ENCODE data around the gene GPR78.

Gene GPR78

DNA sequence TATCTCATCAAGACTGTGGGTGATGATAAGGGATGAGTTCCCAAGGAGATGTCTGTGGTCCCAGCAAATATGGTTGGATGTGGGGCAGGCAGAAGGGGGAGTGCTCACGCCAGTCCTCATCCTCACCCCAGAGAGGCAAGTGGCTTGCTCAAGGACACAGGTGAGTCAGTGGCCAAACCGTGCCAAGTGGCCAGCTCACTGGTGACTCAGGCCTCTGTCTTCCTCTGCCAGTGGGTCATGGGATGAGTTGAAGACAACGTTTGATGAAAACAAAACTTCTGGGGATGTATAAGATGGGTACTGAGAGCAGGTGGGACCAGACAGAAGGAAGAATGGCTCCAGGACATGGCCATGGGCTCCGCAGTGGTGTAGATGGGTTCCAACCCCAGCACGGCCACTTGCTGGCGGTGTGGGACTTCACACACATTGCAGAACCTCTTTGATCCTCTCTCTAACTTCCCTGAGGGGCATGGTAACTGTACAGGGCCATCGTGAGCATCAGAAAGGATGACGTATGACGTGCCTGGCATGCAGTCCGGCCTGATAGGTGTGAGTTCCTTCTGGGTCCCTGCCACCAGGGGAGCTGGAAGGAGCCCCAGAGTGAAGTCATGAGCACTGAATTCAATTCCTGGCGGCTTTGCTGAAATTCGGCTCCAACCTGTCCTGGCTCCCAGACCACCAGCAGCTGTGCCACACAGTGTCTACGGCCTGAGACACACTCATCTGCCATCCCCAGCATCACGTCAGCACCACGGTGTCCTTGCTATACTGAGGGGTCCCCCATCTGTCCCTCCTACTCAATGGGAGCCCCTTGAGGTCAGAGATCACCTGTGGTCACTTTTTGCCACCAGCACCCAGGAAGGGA, 41.3 kb upstream of the GPR78 start:
- no CpG with 5 or more reads among the region's 15 CpGs for WGBS (ENCODE audit: extremely low coverage, insufficient coverage, insufficient read length)
- Histone ChIP-seq H3K79me2 (ENCODE audit: control insufficient read depth, insufficient read depth, low read length, poor library complexity) (peaks cover 3% of the 10 kb centered on the region), H2AFZ (ENCODE audit: insufficient read depth, low read length, poor library complexity) (no peak overlapping the region)

DNA sequence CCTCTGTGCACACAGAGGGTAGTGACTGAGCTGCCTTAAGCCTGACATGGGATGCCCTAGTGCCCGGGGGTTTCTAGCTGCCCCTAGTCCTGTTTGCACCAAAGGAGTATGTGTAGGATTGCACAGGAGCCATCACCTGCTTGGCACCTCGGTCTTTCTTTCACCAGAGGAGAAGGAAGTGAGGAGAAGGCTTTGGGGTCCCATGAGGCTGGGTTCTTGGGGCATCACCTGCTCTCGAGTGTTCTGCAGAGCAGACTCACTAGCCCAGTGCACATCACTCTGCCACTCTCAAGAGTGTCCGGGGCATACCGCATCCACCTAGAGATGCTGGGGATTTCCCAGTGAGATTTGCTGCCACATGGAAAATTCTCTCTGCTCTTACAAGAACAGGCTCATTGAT, 40.5 kb upstream of the GPR78 start:
- H3K4me3 ChIP-seq (ENCODE audit: low read depth, low read length) = no peak overlapping the region

More for the DNA sequence above, 41.3 kb upstream of the GPR78 start:
- no peak overlapping the region for H2BK5ac ChIP-seq (ENCODE audit: low read depth, low read length, poor library complexity)
- no peaks in the 10 kb centered on the region for H3K27me3 ChIP-seq (ENCODE audit: insufficient read depth, low read length)
- peak overlapping the region; percentile 90 for H2AK5ac ChIP-seq (ENCODE audit: low read length)
- no peaks in the 10 kb centered on the region for H3K36me3 ChIP-seq (ENCODE audit: control insufficient read depth in 1 of 2, insufficient read depth in 2 of 2, low read length in 2 of 2)
- H3K23ac ChIP-seq (ENCODE audit: low read length) = no peak overlapping the region
- H3K4me1 ChIP-seq (ENCODE audit: control insufficient read depth in 1 of 2, insufficient read depth in 2 of 2, low read length in 2 of 2) = peaks cover 35 to 38% of the 10 kb centered on the region in 2 experiments
- peak overlapping the region; percentile 64 for H4K91ac ChIP-seq (ENCODE audit: low read depth, low read length)
- peak overlapping the region; percentile 22 for H3K14ac ChIP-seq (ENCODE audit: low read length)
- H4K12ac ChIP-seq (ENCODE audit: low read depth, low read length) = no peak overlapping the region
- H4K8ac ChIP-seq (ENCODE audit: low read depth, low read length) = no peak overlapping the region
- no peak overlapping the region for H3K27ac ChIP-seq (ENCODE audit: low read depth, low read length)
- no peak overlapping the region for H3K4me3 ChIP-seq (ENCODE audit: low read depth, low read length)
- H2BK12ac ChIP-seq (ENCODE audit: low read length) = peak overlapping the region; percentile 55
- peak; percentile 95 to 97 for DNase-seq
- H2BK120ac ChIP-seq (ENCODE audit: insufficient read depth, low read length, poor library complexity) = peak overlapping the region; percentile 64
- no peak overlapping the region for H3K4me2 ChIP-seq (ENCODE audit: low read length)
- no peak overlapping the region for H3K4ac ChIP-seq (ENCODE audit: low read depth, low read length)
- no peak overlapping the region for H3K9ac ChIP-seq (ENCODE audit: low read length)
- no peak overlapping the region for H3K18ac ChIP-seq (ENCODE audit: low read length)
- H3K9me3 ChIP-seq (ENCODE audit: insufficient read depth, low read depth, low read length) = no peaks in the 10 kb centered on the region
- peaks cover 45% of the 10 kb centered on the region for H3K79me1 ChIP-seq (ENCODE audit: low read length)

DNA sequence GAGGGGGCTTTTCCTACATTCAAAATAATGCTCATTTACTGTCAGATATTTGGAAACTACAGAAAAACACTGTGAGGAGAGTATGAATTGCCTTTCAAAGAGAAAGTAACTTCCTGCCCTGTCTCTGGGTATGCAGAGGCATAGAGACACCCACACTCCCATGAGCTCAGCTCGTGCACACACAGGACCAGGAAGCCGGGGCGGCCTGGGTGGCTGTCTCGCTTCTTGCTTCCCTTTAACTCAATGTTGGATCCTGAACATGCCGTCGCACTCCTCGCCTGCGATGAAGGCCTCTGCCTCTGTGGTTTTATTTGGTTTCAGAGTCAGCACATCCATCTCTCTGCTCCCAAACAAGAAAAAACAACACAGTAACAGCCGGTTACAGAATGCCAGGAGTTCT, 40.1 kb upstream of the GPR78 start:
- Histone ChIP-seq H3K14ac (ENCODE audit: low read length) (no peak overlapping the region), H4K12ac (ENCODE audit: low read depth, low read length) (no peak overlapping the region), H2AK5ac (ENCODE audit: low read length) (no peak overlapping the region), H3K27ac (ENCODE audit: low read depth, low read length) (no peak overlapping the region), H3K4me2 (ENCODE audit: low read length) (no peak overlapping the region), H3K23ac (ENCODE audit: low read length) (no peak overlapping the region), H3K9me3 (ENCODE audit: insufficient read depth, low read depth, low read length) (no peaks in the 10 kb centered on the region), H3K79me1 (ENCODE audit: low read length) (peaks cover 42% of the 10 kb centered on the region), H3K27me3 (ENCODE audit: insufficient read depth, low read length) (no peaks in the 10 kb centered on the region), H3K4me1 (ENCODE audit: control insufficient read depth in 1 of 2, insufficient read depth in 2 of 2, low read length in 2 of 2) (peaks cover 37 to 39% of the 10 kb centered on the region in 2 experiments), H3K9ac (ENCODE audit: low read length) (no peak overlapping the region), H3K4ac (ENCODE audit: low read depth, low read length) (no peak overlapping the region), H2BK5ac (ENCODE audit: low read depth, low read length, poor library complexity) (no peak overlapping the region), H3K79me2 (ENCODE audit: control insufficient read depth, insufficient read depth, low read length, poor library complexity) (peaks cover 2% of the 10 kb centered on the region), H3K18ac (ENCODE audit: low read length) (no peak overlapping the region), H4K8ac (ENCODE audit: low read depth, low read length) (no peak overlapping the region), H2AFZ (ENCODE audit: insufficient read depth, low read length, poor library complexity) (no peak overlapping the region), H2BK12ac (ENCODE audit: low read length) (no peak overlapping the region), H3K36me3 (ENCODE audit: control insufficient read depth in 1 of 2, insufficient read depth in 2 of 2, low read length in 2 of 2) (no peaks in the 10 kb centered on the region), H4K91ac (ENCODE audit: low read depth, low read length) (no peak overlapping the region), H3K4me3 (ENCODE audit: low read depth, low read length) (no peak overlapping the region), H2BK120ac (ENCODE audit: insufficient read depth, low read length, poor library complexity) (no peak overlapping the region)
- DNase-seq = no peak
- WGBS (ENCODE audit: extremely low coverage, insufficient coverage, insufficient read length) = no CpG with 5 or more reads among the region's 9 CpGs

More for the DNA sequence above, 40.5 kb upstream of the GPR78 start:
- H3K14ac ChIP-seq (ENCODE audit: low read length) = peak overlapping the region; percentile 22
- H3K36me3 ChIP-seq (ENCODE audit: control insufficient read depth in 1 of 2, insufficient read depth in 2 of 2, low read length in 2 of 2) = no peaks in the 10 kb centered on the region
- no peak overlapping the region for H3K4me2 ChIP-seq (ENCODE audit: low read length)
- H2BK12ac ChIP-seq (ENCODE audit: low read length) = no peak overlapping the region
- no peak overlapping the region for H3K4ac ChIP-seq (ENCODE audit: low read depth, low read length)
- H4K91ac ChIP-seq (ENCODE audit: low read depth, low read length) = peak overlapping the region; percentile 64
- no peak overlapping the region for H2BK5ac ChIP-seq (ENCODE audit: low read depth, low read length, poor library complexity)
- H3K27ac ChIP-seq (ENCODE audit: low read depth, low read length) = no peak overlapping the region
- no CpG with 5 or more reads among the region's 5 CpGs for WGBS (ENCODE audit: extremely low coverage, insufficient coverage, insufficient read length)
- peaks cover 36 to 39% of the 10 kb centered on the region in 2 experiments for H3K4me1 ChIP-seq (ENCODE audit: control insufficient read depth in 1 of 2, insufficient read depth in 2 of 2, low read length in 2 of 2)
- H3K18ac ChIP-seq (ENCODE audit: low read length) = no peak overlapping the region
- peaks cover 2% of the 10 kb centered on the region for H3K79me2 ChIP-seq (ENCODE audit: control insufficient read depth, insufficient read depth, low read length, poor library complexity)
- H3K9me3 ChIP-seq (ENCODE audit: insufficient read depth, low read depth, low read length) = no peaks in the 10 kb centered on the region
- H4K12ac ChIP-seq (ENCODE audit: low read depth, low read length) = no peak overlapping the region
- H3K27me3 ChIP-seq (ENCODE audit: insufficient read depth, low read length) = no peaks in the 10 kb centered on the region
- no peak for DNase-seq
- H2AFZ ChIP-seq (ENCODE audit: insufficient read depth, low read length, poor library complexity) = no peak overlapping the region
- no peak overlapping the region for H2BK120ac ChIP-seq (ENCODE audit: insufficient read depth, low read length, poor library complexity)
- no peak overlapping the region for H3K9ac ChIP-seq (ENCODE audit: low read length)
- no peak overlapping the region for H4K8ac ChIP-seq (ENCODE audit: low read depth, low read length)
- H2AK5ac ChIP-seq (ENCODE audit: low read length) = peak overlapping the region; percentile 46
- H3K79me1 ChIP-seq (ENCODE audit: low read length) = peaks cover 42% of the 10 kb centered on the region
- no peak overlapping the region for H3K23ac ChIP-seq (ENCODE audit: low read length)

DNA sequence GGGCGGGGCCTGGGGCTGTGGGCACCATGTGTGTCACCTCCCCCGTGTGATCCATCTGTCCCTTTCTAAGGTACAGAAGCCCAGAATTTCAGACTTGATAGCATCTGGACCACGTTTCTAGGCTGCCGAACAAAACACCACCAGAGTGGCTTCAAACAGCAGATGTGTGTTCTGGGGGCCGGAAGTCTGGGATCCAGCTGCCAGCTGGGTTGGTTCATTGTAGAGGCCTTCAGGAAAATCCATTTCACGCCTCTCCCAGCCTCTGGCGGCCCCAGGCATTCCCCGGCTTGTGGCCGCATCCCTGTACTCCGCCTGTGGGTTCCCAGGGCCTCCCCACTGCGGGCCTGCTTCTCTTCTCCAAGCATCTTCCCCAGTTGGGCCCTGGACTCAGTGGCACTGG, 39.6 kb upstream of the GPR78 start:
- no peak overlapping the region for H2AFZ ChIP-seq (ENCODE audit: insufficient read depth, low read length, poor library complexity)
- WGBS (ENCODE audit: extremely low coverage, insufficient coverage, insufficient read length) = no CpG with 5 or more reads among the region's 11 CpGs
- peaks cover 2% of the 10 kb centered on the region for H3K79me2 ChIP-seq (ENCODE audit: control insufficient read depth, insufficient read depth, low read length, poor library complexity)

More for the DNA sequence above, 39.6 kb upstream of the GPR78 start:
- Histone ChIP-seq H3K27me3 (ENCODE audit: insufficient read depth, low read length) (no peaks in the 10 kb centered on the region), H3K18ac (ENCODE audit: low read length) (no peak overlapping the region), H3K23ac (ENCODE audit: low read length) (no peak overlapping the region), H2BK120ac (ENCODE audit: insufficient read depth, low read length, poor library complexity) (no peak overlapping the region), H2AK5ac (ENCODE audit: low read length) (no peak overlapping the region), H3K4ac (ENCODE audit: low read depth, low read length) (no peak overlapping the region), H3K9me3 (ENCODE audit: insufficient read depth, low read depth, low read length) (no peaks in the 10 kb centered on the region), H3K14ac (ENCODE audit: low read length) (no peak overlapping the region), H3K9ac (ENCODE audit: low read length) (no peak overlapping the region), H3K79me1 (ENCODE audit: low read length) (peaks cover 41% of the 10 kb centered on the region), H3K4me1 (ENCODE audit: control insufficient read depth in 1 of 2, insufficient read depth in 2 of 2, low read length in 2 of 2) (peaks cover 36 to 38% of the 10 kb centered on the region in 2 experiments), H4K8ac (ENCODE audit: low read depth, low read length) (no peak overlapping the region), H2BK5ac (ENCODE audit: low read depth, low read length, poor library complexity) (no peak overlapping the region), H2BK12ac (ENCODE audit: low read length) (no peak overlapping the region), H3K27ac (ENCODE audit: low read depth, low read length) (no peak overlapping the region), H4K91ac (ENCODE audit: low read depth, low read length) (no peak overlapping the region), H3K4me2 (ENCODE audit: low read length) (no peak overlapping the region), H4K12ac (ENCODE audit: low read depth, low read length) (no peak overlapping the region), H3K36me3 (ENCODE audit: control insufficient read depth in 1 of 2, insufficient read depth in 2 of 2, low read length in 2 of 2) (no peaks in the 10 kb centered on the region), H3K4me3 (ENCODE audit: low read depth, low read length) (no peak overlapping the region)
- DNase-seq = no peak
